Measurements from ENCODE around the gene CSN2. TPM values are rescaled to one million over a fixed set of nuclear protein-coding genes. Genes with fewer than 3 reads are reported as not detected.

Gene CSN2
- total RNA-seq, 1 experiment from 2014 or later: not detected

Other genes starting within 250 kb of the CSN2 start
- 0.10 TPM in 1 of 2 replicates, not detected in the other for gene SULT1B1, start 205.1 kb downstream of the CSN2 start, total RNA-seq (2014; rRNA removed; shearing (Covaris generic))
- not detected in 2 replicates for gene SULT1E1, start 105.6 kb downstream of the CSN2 start, total RNA-seq (2014; rRNA removed; shearing (Covaris generic))
- not detected in 2 replicates for gene CSN1S1, start 34.7 kb downstream of the CSN2 start, total RNA-seq (2014; rRNA removed; shearing (Covaris generic))
- not detected in 2 replicates for gene STATH, start 30.2 kb upstream of the CSN2 start, total RNA-seq (2014; rRNA removed; shearing (Covaris generic))
- gene HTN3, start 62.7 kb upstream of the CSN2 start, total RNA-seq (2014; rRNA removed; shearing (Covaris generic)): not detected in 2 replicates
- not detected in 2 replicates for gene HTN1, start 84.7 kb upstream of the CSN2 start, total RNA-seq (2014; rRNA removed; shearing (Covaris generic))
- gene PRR27, start 188.5 kb upstream of the CSN2 start, total RNA-seq (2014; rRNA removed; shearing (Covaris generic)): not detected in 2 replicates
- gene ODAM, start 230.0 kb upstream of the CSN2 start, total RNA-seq (2014; rRNA removed; shearing (Covaris generic)): not detected in 2 replicates